Measurements from ENCODE around the gene SYCP1.
A peak's percentile ranks its signal among the peaks of the same experiment; 100 is the strongest.
"Not testable (repeated sequence)": the region's sequence is repeated elsewhere in the genome, so short reads cannot be mapped to it uniquely, and the experiment has no call there.

The SYCP1 gene

GRCh38 chr1:114956570-114956969 is 101.9 kb downstream of the SYCP1 start:
- DNase-seq (ENCODE audit: low read depth in 2 of 3, low spot score in 1 of 3) = no peak

DNA sequence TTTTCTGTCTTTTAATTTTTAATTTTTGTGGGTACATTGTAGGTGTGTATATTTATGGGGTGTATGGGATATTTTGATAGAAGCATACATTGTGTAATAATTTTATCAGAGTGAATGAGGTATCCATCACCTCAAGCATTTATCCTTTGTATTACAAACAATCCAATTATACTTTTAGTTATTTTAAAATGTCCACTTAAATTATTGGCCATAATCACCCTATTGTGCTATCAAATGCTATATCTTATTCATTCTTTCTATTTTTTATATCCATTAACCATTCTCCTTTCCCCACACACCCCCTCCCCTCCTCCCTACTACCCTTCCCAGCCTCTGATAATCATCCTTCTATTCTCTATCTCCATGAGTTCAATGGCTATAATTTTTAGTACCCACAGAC is 104.8 kb downstream of the SYCP1 start:
- no peak for DNase-seq (ENCODE audit: low read depth in 2 of 3, low spot score in 1 of 3)

DNA sequence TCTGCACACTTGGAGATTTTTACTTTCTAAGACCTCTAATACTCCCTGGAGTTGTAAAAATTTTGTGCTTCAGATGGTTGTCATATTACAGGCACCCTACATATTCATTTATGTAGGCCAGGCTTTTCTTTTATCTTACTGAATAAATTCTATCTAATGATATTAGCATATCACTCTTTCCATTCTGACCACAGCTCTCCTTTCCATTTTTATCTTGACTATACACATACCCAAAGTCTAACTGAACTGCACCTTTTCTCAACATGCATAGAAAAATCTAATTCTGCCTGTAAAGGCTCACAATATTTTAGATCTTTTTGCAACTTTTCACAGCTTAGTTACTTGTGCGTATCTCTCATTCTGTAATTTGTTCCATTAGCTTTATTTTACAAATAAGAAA is 122.2 kb downstream of the SYCP1 start:
- no peak for DNase-seq (ENCODE audit: low read depth in 2 of 3, low spot score in 1 of 3)

DNA sequence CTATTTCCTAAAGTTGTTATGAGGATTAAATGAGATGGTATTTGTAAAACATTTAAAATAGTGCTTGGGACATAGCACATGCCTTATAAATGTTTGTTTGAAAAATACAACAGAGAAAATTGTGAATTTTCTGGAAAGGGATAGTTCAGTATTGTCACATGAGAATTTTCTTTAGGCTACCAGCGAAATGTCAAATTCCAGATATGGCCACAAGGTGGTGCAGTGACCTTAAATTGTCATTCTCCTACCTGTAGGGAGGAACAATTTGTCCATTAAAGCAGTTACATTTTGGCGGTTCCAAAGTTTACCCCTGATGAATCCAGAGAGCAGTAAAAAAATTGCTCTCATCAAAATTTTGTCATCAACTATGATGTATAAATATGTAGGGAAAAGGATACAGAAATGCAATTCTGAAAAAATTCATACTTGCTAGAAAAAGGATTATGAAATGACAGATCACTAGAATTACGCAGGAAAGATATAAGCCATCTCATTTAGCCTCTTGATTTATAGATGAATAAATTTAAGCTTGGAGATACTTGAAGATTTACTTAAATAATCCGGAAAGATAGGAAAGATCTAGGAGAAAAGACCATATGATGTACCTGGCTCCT is 124.7 kb downstream of the SYCP1 start:
- peak; percentile 27 to 74 (median 40) for DNase-seq (ENCODE audit: low read depth in 2 of 3, low spot score in 1 of 3)

- no peak for DNase-seq (ENCODE audit: low read depth in 2 of 3, low spot score in 1 of 3)
These were observed 127.6 kb downstream of the SYCP1 start for GRCh38 chr1:114982251-114982650.

DNA sequence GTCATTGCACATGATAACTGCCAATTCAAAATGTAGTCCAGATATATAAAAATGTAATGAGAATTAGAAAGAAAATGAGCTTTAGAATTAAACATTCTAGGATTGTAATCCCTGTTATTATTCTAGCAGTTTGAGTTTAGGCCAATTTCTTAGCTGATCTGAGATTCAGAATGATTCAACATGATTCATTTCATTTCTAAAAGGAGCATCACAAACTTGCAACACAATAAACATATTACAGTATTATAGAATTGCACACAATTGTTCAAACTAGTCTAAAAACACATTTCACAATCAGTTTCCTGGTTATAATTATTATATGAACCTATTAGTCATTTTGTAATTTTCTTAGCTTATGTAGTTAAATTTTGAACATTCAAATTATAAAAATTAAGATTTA is 131.6 kb downstream of the SYCP1 start:
- DNase-seq (ENCODE audit: low read depth in 2 of 3, low spot score in 1 of 3) = no peak

GRCh38 chr1:114988095-114988494 is 133.4 kb downstream of the SYCP1 start:
- no peak for DNase-seq (ENCODE audit: low read depth in 2 of 3, low spot score in 1 of 3)

- no peak for DNase-seq (ENCODE audit: low read depth in 2 of 3, low spot score in 1 of 3)
These were observed 143.0 kb downstream of the SYCP1 start for GRCh38 chr1:114997510-114998289.

GRCh38 chr1:115006191-115006590 is 151.5 kb downstream of the SYCP1 start:
- DNase-seq (ENCODE audit: low read depth in 2 of 3, low spot score in 1 of 3) = no peak

DNA sequence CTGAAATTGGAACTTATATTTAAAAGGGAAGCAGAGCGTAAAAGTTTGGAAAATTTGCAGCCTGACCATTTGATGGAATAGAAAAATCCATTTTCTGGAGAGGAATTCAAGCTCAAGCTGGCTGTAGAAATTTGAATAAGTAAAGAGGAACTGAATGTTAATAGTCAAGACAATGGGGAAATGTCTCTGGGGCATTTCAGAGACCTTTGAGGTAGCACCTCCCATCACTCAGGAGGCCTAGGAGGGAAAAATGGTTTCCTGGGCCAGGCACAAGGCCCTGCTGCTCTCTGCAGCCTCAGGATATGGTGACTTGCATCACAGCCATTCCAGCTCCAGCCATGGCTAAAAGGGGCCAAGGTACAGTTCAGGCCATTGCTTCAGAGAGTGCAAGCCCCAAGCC is 157.3 kb downstream of the SYCP1 start:
- no peak for DNase-seq (ENCODE audit: low read depth in 2 of 3, low spot score in 1 of 3)

DNA sequence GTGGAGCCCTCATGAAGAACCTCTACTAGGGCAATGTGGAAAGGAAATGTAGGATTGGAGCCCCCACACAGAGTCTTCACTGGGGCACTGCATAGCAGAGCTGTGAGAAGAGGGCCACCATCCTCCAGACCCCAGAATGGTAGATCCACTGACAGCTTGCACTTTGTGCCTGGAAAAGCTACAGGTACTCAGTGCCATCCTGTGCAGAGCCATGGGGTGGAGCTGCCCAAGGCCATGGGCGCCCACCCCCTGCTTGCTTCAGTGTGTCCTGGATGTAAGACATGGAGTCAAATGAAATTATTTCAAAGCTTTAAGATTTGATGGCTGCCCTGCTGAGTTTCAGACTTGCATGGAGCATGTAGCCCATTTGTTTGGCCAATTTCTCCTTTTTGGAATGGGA is 157.8 kb downstream of the SYCP1 start:
- no peak for DNase-seq (ENCODE audit: low read depth in 2 of 3, low spot score in 1 of 3)

DNA sequence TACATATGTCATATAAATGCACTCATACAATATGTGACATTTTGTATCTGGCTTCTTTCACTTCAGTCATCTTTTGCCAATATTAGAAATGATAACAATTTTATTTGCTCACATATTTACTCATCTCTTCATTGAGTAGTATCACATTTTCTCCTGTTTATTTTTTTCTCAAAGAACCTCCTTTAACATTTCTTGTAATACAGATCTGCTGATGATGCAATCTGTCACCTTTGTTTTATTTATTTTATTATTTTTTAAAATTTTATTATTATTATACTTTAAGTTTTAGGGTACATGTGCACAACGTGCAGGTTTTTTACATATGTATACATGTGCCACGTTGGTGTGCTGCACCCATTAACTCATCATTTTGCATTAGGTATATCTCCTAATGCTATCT is 159.1 kb downstream of the SYCP1 start:
- DNase-seq (ENCODE audit: low read depth in 2 of 3, low spot score in 1 of 3) = no peak

DNA sequence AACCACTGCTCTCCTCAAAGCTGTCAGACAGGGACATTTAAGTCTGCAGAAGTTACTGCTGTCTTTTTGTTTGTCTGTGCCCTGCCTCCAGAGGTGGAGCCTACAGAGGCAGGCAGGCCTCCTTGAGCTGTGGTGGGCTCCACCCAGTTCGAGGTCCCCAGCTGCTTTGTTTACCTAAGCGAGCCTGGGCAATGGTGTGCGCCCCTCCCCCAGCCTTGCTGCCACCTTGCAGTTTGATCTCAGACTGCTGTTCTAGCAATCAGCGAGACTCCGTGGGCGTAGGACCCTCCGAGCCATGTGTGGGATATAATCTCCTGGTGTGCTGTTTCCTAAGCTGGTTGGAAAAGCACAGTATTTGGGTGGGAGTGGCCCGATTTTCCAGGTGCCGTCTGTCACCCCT is 164.9 kb downstream of the SYCP1 start:
- not testable (repeated sequence) for DNase-seq (ENCODE audit: low read depth in 2 of 3, low spot score in 1 of 3)

- DNase-seq (ENCODE audit: low read depth in 2 of 3, low spot score in 1 of 3) = no peak
These were observed 166.5 kb downstream of the SYCP1 start for GRCh38 chr1:115021145-115021544.

DNA sequence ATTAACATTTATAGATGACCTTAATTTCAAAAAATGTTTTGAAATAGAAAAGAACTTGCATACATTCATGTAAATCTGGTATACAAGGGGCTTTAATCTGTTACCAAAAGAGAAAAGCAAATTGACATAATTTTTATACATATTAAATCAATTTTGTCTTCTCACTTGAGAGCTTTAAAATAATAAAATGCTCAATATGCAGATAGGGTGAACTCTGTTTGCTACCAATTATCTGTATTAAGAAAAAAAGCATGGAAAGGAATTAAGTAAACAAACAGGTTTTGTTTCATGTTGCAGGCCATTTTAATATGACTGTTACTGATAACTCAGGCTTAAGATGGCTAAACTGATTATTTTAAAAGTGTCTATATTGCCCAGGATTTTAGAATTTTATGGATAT is 168.9 kb downstream of the SYCP1 start:
- DNase-seq (ENCODE audit: low read depth in 2 of 3, low spot score in 1 of 3) = no peak

GRCh38 chr1:115029526-115029925 is 174.9 kb downstream of the SYCP1 start, which contains the start of gene TSHB:
Gene TSHB, plus strand, starts transcription at chr1:115029826. Its CDS starts 3,537 bp downstream, at chr1:115033363.
- no peak for DNase-seq (ENCODE audit: low read depth in 2 of 3, low spot score in 1 of 3)

DNA sequence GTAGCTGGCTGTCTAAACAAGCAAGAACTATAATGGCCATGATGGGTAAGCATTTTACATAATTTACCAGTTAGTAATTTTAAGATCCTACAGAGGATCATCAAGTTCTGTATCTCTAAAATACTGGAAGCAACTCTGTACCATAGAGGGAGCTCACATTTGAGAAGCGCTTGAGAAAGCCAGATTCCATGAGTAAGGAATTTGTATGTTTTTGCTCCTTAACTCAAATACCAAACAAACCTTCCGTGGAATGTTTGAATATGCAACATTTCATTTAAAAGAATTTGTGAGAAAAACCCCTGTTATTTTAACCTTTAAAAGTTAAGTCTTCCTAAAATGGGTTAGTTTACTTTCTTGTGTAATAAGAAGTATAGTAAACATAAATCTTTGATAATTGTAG is 176.9 kb downstream of the SYCP1 start:
- DNase-seq (ENCODE audit: low read depth in 2 of 3, low spot score in 1 of 3) = no peak

- no peak for DNase-seq (ENCODE audit: low read depth in 2 of 3, low spot score in 1 of 3)
These were observed 181.0 kb downstream of the SYCP1 start for GRCh38 chr1:115035652-115036051.

DNA sequence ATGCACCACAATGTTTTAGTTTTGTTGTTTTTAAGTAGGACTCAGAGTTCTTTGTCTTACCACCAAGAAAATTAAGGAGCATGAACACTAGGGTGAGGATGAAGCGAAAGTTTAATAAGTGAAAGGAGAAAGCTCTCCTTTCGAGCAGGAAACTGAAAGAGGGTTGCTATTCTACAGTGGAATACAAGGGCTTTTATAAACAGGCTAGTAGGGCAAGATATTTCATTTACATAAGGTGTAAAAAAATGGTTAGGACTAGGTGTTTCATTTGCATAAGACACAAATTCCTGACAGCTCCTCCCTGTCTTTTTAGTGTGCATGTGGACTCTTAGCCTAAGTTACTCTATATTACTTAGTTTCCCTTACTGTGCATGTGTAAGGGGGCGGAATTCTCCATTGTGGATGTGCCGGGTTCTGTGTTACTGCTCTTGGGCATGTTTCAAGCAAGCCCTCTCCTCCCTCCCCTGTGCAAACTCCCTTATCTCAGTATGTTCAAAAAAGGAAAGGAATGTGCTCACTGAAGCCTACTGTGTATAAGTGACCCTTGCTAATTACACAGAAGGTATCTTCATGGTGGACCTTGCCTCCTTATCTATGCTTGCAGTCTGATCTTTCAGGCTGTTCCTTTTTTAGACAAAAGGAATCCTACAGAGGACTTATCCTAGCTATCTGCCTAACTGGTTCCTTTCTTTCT is 182.3 kb downstream of the SYCP1 start:
- DNase-seq (ENCODE audit: low read depth in 2 of 3, low spot score in 1 of 3) = no peak

DNA sequence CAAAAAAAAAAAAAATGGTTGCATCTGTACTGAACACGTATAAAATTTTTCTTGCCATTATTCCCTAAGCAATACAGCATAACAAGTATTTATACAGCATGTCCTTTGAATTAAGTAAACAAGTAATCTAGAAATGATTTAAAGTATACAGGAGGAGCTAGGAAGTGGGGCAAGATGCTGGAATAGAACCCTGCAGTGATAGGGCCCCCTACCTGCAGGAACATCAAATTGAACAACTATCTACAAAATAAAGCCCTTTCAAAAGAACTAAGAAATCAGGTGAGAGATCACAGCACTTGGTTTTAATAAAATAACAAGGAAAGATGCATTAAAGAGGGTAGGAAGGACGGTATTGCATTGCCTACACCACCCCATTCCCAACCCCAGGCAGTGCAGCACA is 185.8 kb downstream of the SYCP1 start:
- no peak for DNase-seq (ENCODE audit: low read depth in 2 of 3, low spot score in 1 of 3)

GRCh38 chr1:115041654-115042053 is 187.0 kb downstream of the SYCP1 start:
- no peak for DNase-seq (ENCODE audit: low read depth in 2 of 3, low spot score in 1 of 3)
